ENCODE measurements around the gene C5orf15.

The C5orf15 gene

GRCh38 chr5:133927300-133928180, 40.9 kb downstream of the C5orf15 start:
- Histone ChIP-seq H3K27ac (replicated peaks) (no peak overlapping the region), H3K27me3 (ENCODE audit: insufficient read depth, poor library complexity, severe bottlenecking) (no peaks in the 10 kb centered on the region), H3K4me3 (replicated peaks; ENCODE audit: insufficient read depth, low read length) (no peak overlapping the region)
- TF ChIP-seq REST (IDR thresholded peaks at IDR 0.05; ENCODE audit: insufficient replicate concordance, low read depth) (no peak), CTCF (IDR thresholded peaks at IDR 0.05; ENCODE audit: insufficient read depth, low read length) (no peak)
- no peak for DNase-seq (ENCODE audit: low read depth in 1 of 2, low spot score in 1 of 2)

- H3K27ac ChIP-seq (replicated peaks), result no peak overlapping the region
- no peak overlapping the region for H3K4me3 ChIP-seq (replicated peaks; ENCODE audit: insufficient read depth, low read length)
- H3K27me3 ChIP-seq (ENCODE audit: insufficient read depth, poor library complexity, severe bottlenecking), result no peaks in the 10 kb centered on the region
- no peak for DNase-seq (ENCODE audit: low read depth in 1 of 2, low spot score in 1 of 2)
- TF ChIP-seq POLR2AphosphoS5 (IDR thresholded peaks at IDR 0.05; ENCODE audit: low read depth) (no peak), GABPA (IDR thresholded peaks at IDR 0.05; ENCODE audit: low read depth) (no peak), CTCF (IDR thresholded peaks at IDR 0.05; ENCODE audit: insufficient read depth, low read length) (no peak), SPI1 (IDR thresholded peaks at IDR 0.05; ENCODE audit: borderline replicate concordance, low read depth) (no peak), REST (IDR thresholded peaks at IDR 0.05; ENCODE audit: insufficient replicate concordance, low read depth) (no peak)
Measured at GRCh38 chr5:133926489-133927299, 41.7 kb downstream of the C5orf15 start.

- H3K27ac ChIP-seq (replicated peaks), result no peak overlapping the region
- no peak for DNase-seq (ENCODE audit: low read depth in 1 of 2, low spot score in 1 of 2)
- H3K27me3 ChIP-seq (ENCODE audit: insufficient read depth, poor library complexity, severe bottlenecking), result no peaks in the 10 kb centered on the region
- no peak overlapping the region for H3K4me3 ChIP-seq (replicated peaks; ENCODE audit: insufficient read depth, low read length)
- TF ChIP-seq REST (IDR thresholded peaks at IDR 0.05; ENCODE audit: insufficient replicate concordance, low read depth) (no peak), SPI1 (IDR thresholded peaks at IDR 0.05; ENCODE audit: borderline replicate concordance, low read depth) (no peak), GABPA (IDR thresholded peaks at IDR 0.05; ENCODE audit: low read depth) (no peak), CTCF (IDR thresholded peaks at IDR 0.05; ENCODE audit: insufficient read depth, low read length) (no peak), POLR2AphosphoS5 (IDR thresholded peaks at IDR 0.05; ENCODE audit: low read depth) (no peak)
Measured at GRCh38 chr5:133925866-133926488, 42.4 kb downstream of the C5orf15 start.

Measured in HL-60 (cell line).